Measurements from ENCODE around the gene VASH2. TPM values are rescaled to one million over a fixed set of nuclear protein-coding genes. Genes with fewer than 3 reads are reported as not detected.

Gene VASH2
- total RNA-seq, 1 donor from 2014 or later, result 4.2 TPM

DNA sequence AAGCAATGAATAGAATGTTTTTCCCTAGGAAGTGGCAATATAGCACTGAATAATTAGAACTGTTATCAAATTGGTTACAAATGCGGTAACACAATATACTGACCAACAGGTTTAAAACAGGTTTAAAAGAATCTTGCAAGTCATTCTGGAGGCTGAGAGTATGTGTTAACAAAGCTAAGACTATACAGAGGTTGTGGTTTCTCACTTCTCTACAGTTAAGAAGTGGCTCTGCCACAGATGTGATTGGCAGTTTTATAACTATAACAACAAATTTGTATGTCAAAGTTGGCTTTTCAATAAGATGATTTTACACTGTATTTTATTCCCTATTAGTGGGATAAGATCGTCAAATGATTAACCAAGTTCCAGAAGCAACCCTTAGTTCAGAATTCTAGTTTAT is 58.2 kb downstream of the VASH2 start:
- intact Hi-C loops (cut with DNase I), result loop anchor here (10.0 kb wide), 1 partner anchor 334 kb away; no protein-coding TSS in a partner anchor
- peaks cover 0 to 47% of the 10 kb centered on the region in 2 donors for H3K36me3 ChIP-seq

DNA sequence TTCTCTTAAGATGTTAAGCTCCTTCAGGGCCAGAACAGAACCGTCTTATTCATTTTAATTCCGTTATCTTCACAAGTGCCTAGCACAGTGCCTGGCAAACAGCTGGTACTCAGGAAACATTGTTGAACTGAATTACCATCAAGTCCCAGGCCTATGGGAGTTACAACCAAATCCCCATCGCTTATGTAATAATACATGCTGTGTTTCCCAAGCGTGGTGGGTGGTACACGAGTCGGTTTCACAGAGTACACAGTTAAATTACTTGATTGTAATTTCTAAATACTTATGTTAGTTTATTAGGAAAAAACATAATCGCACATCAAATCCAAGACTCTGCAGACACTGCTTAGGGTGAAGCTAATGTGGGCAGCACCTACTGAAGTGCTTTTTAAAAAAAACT is 64.3 kb downstream of the VASH2 start:
- no peak for DNase-seq (ENCODE audit: extremely low spot score in 2 of 2)
- intact Hi-C loops (cut with DNase I), result no loop called here
- Histone ChIP-seq H3K27me3 (no peaks in the 10 kb centered on the region), H3K36me3 (peaks cover 0 to 3% of the 10 kb centered on the region in 2 donors), H3K9me3 (no peaks in the 10 kb centered on the region), H3K4me1 (peaks cover 20% of the 10 kb centered on the region), H3K27ac (peak overlapping the region; percentile 91), H3K4me3 (peak overlapping the region; percentile 64 to 92)
- TF ChIP-seq POLR2AphosphoS5 (IDR thresholded peaks at IDR 0.05; ENCODE audit: insufficient read depth in 1 of 2, low read depth in 1 of 2) (no peak), POLR2A (IDR thresholded peaks at IDR 0.05) (no peak)
- TF ChIP-seq, protein P1, sequence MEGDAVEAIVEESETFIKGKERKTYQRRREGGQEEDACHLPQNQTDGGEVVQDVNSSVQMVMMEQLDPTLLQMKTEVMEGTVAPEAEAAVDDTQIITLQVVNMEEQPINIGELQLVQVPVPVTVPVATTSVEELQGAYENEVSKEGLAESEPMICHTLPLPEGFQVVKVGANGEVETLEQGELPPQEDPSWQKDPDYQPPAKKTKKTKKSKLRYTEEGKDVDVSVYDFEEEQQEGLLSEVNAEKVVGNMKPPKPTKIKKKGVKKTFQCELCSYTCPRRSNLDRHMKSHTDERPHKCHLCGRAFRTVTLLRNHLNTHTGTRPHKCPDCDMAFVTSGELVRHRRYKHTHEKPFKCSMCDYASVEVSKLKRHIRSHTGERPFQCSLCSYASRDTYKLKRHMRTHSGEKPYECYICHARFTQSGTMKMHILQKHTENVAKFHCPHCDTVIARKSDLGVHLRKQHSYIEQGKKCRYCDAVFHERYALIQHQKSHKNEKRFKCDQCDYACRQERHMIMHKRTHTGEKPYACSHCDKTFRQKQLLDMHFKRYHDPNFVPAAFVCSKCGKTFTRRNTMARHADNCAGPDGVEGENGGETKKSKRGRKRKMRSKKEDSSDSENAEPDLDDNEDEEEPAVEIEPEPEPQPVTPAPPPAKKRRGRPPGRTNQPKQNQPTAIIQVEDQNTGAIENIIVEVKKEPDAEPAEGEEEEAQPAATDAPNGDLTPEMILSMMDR (IDR thresholded peaks at IDR 0.05), result no peak

More for the DNA sequence above, 58.2 kb downstream of the VASH2 start:
- TF ChIP-seq, protein P1 (IDR thresholded peaks at IDR 0.05), result no peak
- TF ChIP-seq POLR2AphosphoS5 (IDR thresholded peaks at IDR 0.05; ENCODE audit: insufficient read depth in 1 of 2, low read depth in 1 of 2) (no peak), POLR2A (IDR thresholded peaks at IDR 0.05) (no peak)
- Histone ChIP-seq H3K27ac (no peak overlapping the region), H3K27me3 (no peaks in the 10 kb centered on the region), H3K4me3 (no peak overlapping the region), H3K4me1 (peaks cover 2% of the 10 kb centered on the region), H3K9me3 (no peaks in the 10 kb centered on the region)
- no peak for DNase-seq (ENCODE audit: extremely low spot score in 2 of 2)

- intact Hi-C loops (cut with DNase I), result no loop called here
- TF ChIP-seq POLR2AphosphoS5 (IDR thresholded peaks at IDR 0.05; ENCODE audit: insufficient read depth in 1 of 2, low read depth in 1 of 2) (peak; percentile 86 to 98), POLR2A (IDR thresholded peaks at IDR 0.05) (peak in 1 of 2 donors; percentile 13)
- TF ChIP-seq, protein P1 (IDR thresholded peaks at IDR 0.05), result no peak
- DNase-seq (ENCODE audit: extremely low spot score in 2 of 2), result peak; percentile 96 to 97
- Histone ChIP-seq H3K36me3 (peaks cover 0 to 3% of the 10 kb centered on the region in 2 donors), H3K27ac (peak within 1 kb of the TSS; percentile 91), H3K4me3 (peak within 1 kb of the TSS; percentile 64 to 92), H3K4me1 (peaks cover 20% of the 10 kb centered on the region), H3K27me3 (no peaks in the 10 kb centered on the region), H3K9me3 (no peaks in the 10 kb centered on the region)
Measured at GRCh38 chr1:213015099-213016050, 65.0 kb downstream of the VASH2 start, which contains the start of gene ANGEL2. TSS of gene ANGEL2 (minus strand) at chr1:213015867. CDS start at chr1:213015671, 196 bp downstream.

DNA sequence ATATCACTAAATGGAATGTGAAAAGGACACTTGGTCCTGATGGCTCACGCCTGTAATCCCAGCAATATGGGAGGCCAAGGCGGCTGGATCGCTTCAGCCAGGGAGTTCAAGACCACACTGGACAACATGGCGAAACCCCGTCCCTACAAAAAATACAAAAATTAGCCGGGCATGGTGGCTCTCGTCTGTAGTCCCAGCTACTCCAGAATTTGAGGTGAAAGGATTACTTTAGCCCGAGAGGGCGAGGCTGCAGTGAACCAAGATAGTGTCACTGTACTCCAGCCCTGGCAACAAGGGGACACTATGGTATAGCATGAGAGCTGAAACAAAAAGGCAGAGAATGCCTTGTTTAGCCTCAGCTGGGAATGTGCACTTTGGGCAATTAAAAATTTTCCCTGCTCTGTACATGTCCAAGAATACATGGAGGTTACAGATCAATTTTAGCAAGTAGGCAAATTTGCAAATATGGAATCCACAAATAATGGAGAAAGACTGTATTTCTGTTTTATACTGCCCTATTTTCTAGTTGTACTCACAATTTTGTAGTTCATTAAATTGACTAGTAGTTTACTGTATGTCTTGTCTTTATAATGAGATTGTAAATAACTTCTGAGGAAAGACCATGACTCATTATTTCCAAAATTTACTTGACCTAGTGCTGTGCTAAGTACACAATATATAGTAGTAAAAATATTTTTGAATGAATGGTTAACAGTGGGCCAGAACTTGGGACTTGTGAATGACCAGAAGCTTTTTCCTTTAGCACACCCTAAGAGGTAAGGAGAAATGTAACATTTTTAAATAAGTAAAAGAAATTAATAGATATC is 67.3 kb downstream of the VASH2 start:
- H3K36me3 ChIP-seq, result no peaks in the 10 kb centered on the region
- TF ChIP-seq, protein P1 (IDR thresholded peaks at IDR 0.05), result no peak
- TF ChIP-seq POLR2A (IDR thresholded peaks at IDR 0.05) (no peak), POLR2AphosphoS5 (IDR thresholded peaks at IDR 0.05; ENCODE audit: insufficient read depth in 1 of 2, low read depth in 1 of 2) (no peak)
- no peak for DNase-seq (ENCODE audit: extremely low spot score in 2 of 2)
- H3K4me3 ChIP-seq, result no peak overlapping the region
- H3K27me3 ChIP-seq, result no peaks in the 10 kb centered on the region
- peaks cover 20% of the 10 kb centered on the region for H3K4me1 ChIP-seq
- H3K9me3 ChIP-seq, result no peaks in the 10 kb centered on the region
- intact Hi-C loops (cut with DNase I), result no loop called here
- no peak overlapping the region for H3K27ac ChIP-seq

All from vagina (tissue), 2 donors.